GM23248 (cell line): ENCODE data around the gene CNDP1. TPM values are rescaled to one million over a fixed set of nuclear protein-coding genes. Genes with fewer than 3 reads are reported as not detected.
A peak's percentile ranks its signal among the peaks of the same experiment; 100 is the strongest.

Experiments used
- DNase-seq: peaks from one replicate; pipeline ENCODE4 v3.0.0-alpha.2; 2015
- H2AFZ ChIP-seq: fragments of 200-600 bp; sonication (generic); 2 replicates; pipeline ENCODE4 v1.6.1; 2016; ENCODE audit warnings: antibody characterized with exemption
- H3F3A ChIP-seq: fragments of 200-600 bp; sonication (generic); 2 replicates; pipeline ENCODE4 v1.6.1; 2016; ENCODE audit warnings: mild to moderate bottlenecking, antibody characterized with exemption, mixed run types; ENCODE audit not compliant: insufficient read depth
- H3K27ac ChIP-seq: fragments of 200-600 bp; sonication (generic); 2 replicates; pipeline ENCODE4 v1.5.1; 2016; ENCODE audit warnings: mild to moderate bottlenecking
- H3K27me3 ChIP-seq: fragments of 200-600 bp; sonication (generic); replicated peaks from 2 replicates; pipeline ENCODE4 v1.6.1; 2016; ENCODE audit warnings: mild to moderate bottlenecking; ENCODE audit not compliant: insufficient read depth
- H3K36me3 ChIP-seq: fragments of 200-600 bp; sonication (generic); 2 replicates; pipeline ENCODE4 v1.6.1; 2016; ENCODE audit warnings: low read depth, mild to moderate bottlenecking
- H3K4me1 ChIP-seq: fragments of 200-600 bp; sonication (generic); 2 replicates; pipeline ENCODE4 v1.6.1; 2016; ENCODE audit warnings: mild to moderate bottlenecking; ENCODE audit not compliant: insufficient read depth
- H3K4me2 ChIP-seq: fragments of 200-600 bp; sonication (generic); one replicate; pipeline ENCODE4 v1.6.1; 2016; ENCODE audit warnings: mild to moderate bottlenecking; ENCODE audit not compliant: unreplicated experiment
- H3K4me3 ChIP-seq: fragments of 200-600 bp; sonication (generic); 2 replicates; pipeline ENCODE4 v1.5.1; 2016; ENCODE audit warnings: mild to moderate bottlenecking
- H3K79me2 ChIP-seq: fragments of 200-600 bp; sonication (generic); 2 replicates; pipeline ENCODE4 v1.6.1; 2016; ENCODE audit warnings: mild to moderate bottlenecking; ENCODE audit not compliant: insufficient read depth
- H3K9ac ChIP-seq: fragments of 200-600 bp; sonication (generic); 2 replicates; pipeline ENCODE4 v1.6.1; 2016; ENCODE audit warnings: mild to moderate bottlenecking
- H3K9me2 ChIP-seq: fragments of 200-600 bp; sonication (generic); 2 replicates; pipeline ENCODE4 v1.6.1; 2016; ENCODE audit warnings: mixed run types, mild to moderate bottlenecking, moderate library complexity; ENCODE audit not compliant: insufficient read depth
- H3K9me3 ChIP-seq: fragments of 200-600 bp; sonication (generic); one replicate; pipeline ENCODE4 v1.6.1; 2017; ENCODE audit warnings: low read depth
- H4K20me1 ChIP-seq: fragments of 200-600 bp; sonication (generic); 2 replicates; pipeline ENCODE4 v1.6.0; 2016; ENCODE audit not compliant: insufficient read depth
- EZH2 ChIP-seq: fragments of 200-600 bp; sonication (generic); IDR thresholded peaks from 2 replicates; pipeline ENCODE4 v1.6.1; 2018; ENCODE audit warnings: antibody characterized with exemption, mild to moderate bottlenecking; ENCODE audit not compliant: insufficient read depth, poor library complexity, severe bottlenecking
- EZH2phosphoT487 ChIP-seq: fragments of 200-600 bp; sonication (generic); IDR thresholded peaks from 2 replicates; pipeline ENCODE4 v1.6.1; 2018; ENCODE audit warnings: antibody characterized with exemption, moderate library complexity, mild to moderate bottlenecking, low read depth; ENCODE audit not compliant: insufficient read depth
- WGBS, 2 experiments: methylation state at CpG; one replicate each; pipeline ENCODE4 v1.1.6; 2015 to 2017; ENCODE audit warnings: low lambda C conversion rate in 2 of 2, low coverage in 1 of 2; ENCODE audit errors: missing lambda C conversion rate in 2 of 2; 5-methylcytosine and 5-hydroxymethylcytosine counted together
- in situ Hi-C: fragments of 300-500 bp; cut with MboI; formaldehyde crosslinking; loops from 2 replicates; pipeline ENCODE4 v1.15.0; 2020
- polyA plus RNA-seq: library from polyadenylated mRNA; unstranded; fragments of >200 nt; fragmentation: Nextera tagmentation; extraction: Ambion mirVana; gene quantifications from 2 replicates; pipeline ENCODE4 v1.2.1, GENCODE V29; 2016
- total RNA-seq: library from RNA; depleted of rRNA; stranded (reverse); fragments of >200 nt; shearing (Covaris generic); gene quantifications from 2 replicates; pipeline ENCODE4 v1.2.3, GENCODE V29; 2014

Gene CNDP1
- total and polyA plus RNA-seq, 2 experiments from 2014 or later, result not detected

- peak; percentile 88 for DNase-seq
- in situ Hi-C loops, result loop anchor here (5.0 to 25.0 kb wide), 2 partner anchors 200 to 365 kb away; no protein-coding TSS in a partner anchor
- no peaks in the 10 kb centered on the region for H3F3A ChIP-seq
- no peak overlapping the region for H3K4me3 ChIP-seq
- WGBS, 2 experiments, result 0 to 1% methylated on average over 5 of the region's 5 CpGs
- H3K79me2 ChIP-seq, result no peaks in the 10 kb centered on the region
- H2AFZ ChIP-seq, result no peak overlapping the region
- H3K9me2 ChIP-seq, result no peaks in the 10 kb centered on the region
- no peak overlapping the region for H3K9ac ChIP-seq
- TF ChIP-seq EZH2phosphoT487, result no peak
- TF ChIP-seq EZH2, result no peak
- peaks cover 4% of the 10 kb centered on the region for H3K4me1 ChIP-seq
- H3K36me3 ChIP-seq, result no peaks in the 10 kb centered on the region
- no peaks in the 10 kb centered on the region for H4K20me1 ChIP-seq
- peaks cover 19% of the 10 kb centered on the region; the same call in 1 of the 2 replicates for H3K27me3 ChIP-seq
- H3K27ac ChIP-seq, result no peak overlapping the region
- H3K4me2 ChIP-seq, result no peak overlapping the region
- no peaks in the 10 kb centered on the region for H3K9me3 ChIP-seq
Measured at GRCh38 chr18:74551936-74552555, 17.7 kb downstream of the CNDP1 start.

- Histone ChIP-seq H3K9me2 (no peaks in the 10 kb centered on the region), H3K9ac (no peak overlapping the region), H3K27me3 (peaks cover 21% of the 10 kb centered on the region; the same call in 1 of the 2 replicates), H4K20me1 (no peaks in the 10 kb centered on the region), H3K27ac (no peak overlapping the region), H3K4me2 (no peak overlapping the region), H3K4me1 (no peaks in the 10 kb centered on the region), H2AFZ (no peak overlapping the region), H3K36me3 (no peaks in the 10 kb centered on the region), H3F3A (no peaks in the 10 kb centered on the region), H3K4me3 (no peak overlapping the region), H3K79me2 (no peaks in the 10 kb centered on the region), H3K9me3 (no peaks in the 10 kb centered on the region)
- 68 to 78% methylated on average over 11 of the region's 11 CpGs for WGBS, 2 experiments
- in situ Hi-C loops, result loop anchor here (25.0 kb wide), 1 partner anchor 369 kb away; no protein-coding TSS in a partner anchor
- TF ChIP-seq EZH2, result no peak
- TF ChIP-seq EZH2phosphoT487, result no peak
- no peak for DNase-seq
Measured at GRCh38 chr18:74556126-74556525, 21.8 kb downstream of the CNDP1 start.

GRCh38 chr18:74558096-74558495 lies 23.8 kb downstream of the CNDP1 start:
- no peaks in the 10 kb centered on the region for H3F3A ChIP-seq
- in situ Hi-C loops, result loop anchor here (25.0 kb wide), 1 partner anchor 371 kb away; no protein-coding TSS in a partner anchor

GRCh38 chr18:74562131-74562730 lies 27.9 kb downstream of the CNDP1 start:
- Histone ChIP-seq H3K4me3 (no peak overlapping the region), H3K9me2 (no peaks in the 10 kb centered on the region), H3K27me3 (peaks cover 10% of the 10 kb centered on the region), H3K9ac (no peak overlapping the region), H3K79me2 (no peaks in the 10 kb centered on the region), H3K9me3 (no peaks in the 10 kb centered on the region), H3K4me1 (no peaks in the 10 kb centered on the region), H2AFZ (no peak overlapping the region), H3F3A (no peaks in the 10 kb centered on the region), H4K20me1 (no peaks in the 10 kb centered on the region), H3K27ac (no peak overlapping the region), H3K4me2 (no peak overlapping the region), H3K36me3 (no peaks in the 10 kb centered on the region)
- 53 to 63% methylated on average over 4 of the region's 4 CpGs for WGBS, 2 experiments
- no peak for DNase-seq
- no peak for TF ChIP-seq EZH2phosphoT487
- no peak for TF ChIP-seq EZH2
- in situ Hi-C loops, result loop anchor here (25.0 kb wide), 1 partner anchor 375 kb away; no protein-coding TSS in a partner anchor

More at GRCh38 chr18:74558096-74558495, 23.8 kb downstream of the CNDP1 start:
- TF ChIP-seq EZH2phosphoT487, result no peak
- TF ChIP-seq EZH2, result no peak
- H3K4me1 ChIP-seq, result no peaks in the 10 kb centered on the region
- H3K4me2 ChIP-seq, result no peak overlapping the region
- peaks cover 20% of the 10 kb centered on the region for H3K27me3 ChIP-seq
- no peaks in the 10 kb centered on the region for H3K9me2 ChIP-seq
- H2AFZ ChIP-seq, result no peak overlapping the region
- H3K27ac ChIP-seq, result no peak overlapping the region
- H3K9me3 ChIP-seq, result no peaks in the 10 kb centered on the region
- DNase-seq, result no peak
- H3K9ac ChIP-seq, result no peak overlapping the region
- no peaks in the 10 kb centered on the region for H4K20me1 ChIP-seq
- no peak overlapping the region for H3K4me3 ChIP-seq
- WGBS, 2 experiments, result 62 to 68% methylated on average over 2 to 4 of the region's 4 CpGs
- H3K79me2 ChIP-seq, result no peaks in the 10 kb centered on the region
- H3K36me3 ChIP-seq, result no peaks in the 10 kb centered on the region
